Ecto neural progenitor cell (in vitro differentiated cells): ENCODE measurements around the gene TCFL5.

ENCODE experiments used
- DNase-seq: peaks from one replicate; pipeline ENCODE4 v3.0.0-alpha.2; 2018; ENCODE audit warnings: low spot score

Gene TCFL5

DNA sequence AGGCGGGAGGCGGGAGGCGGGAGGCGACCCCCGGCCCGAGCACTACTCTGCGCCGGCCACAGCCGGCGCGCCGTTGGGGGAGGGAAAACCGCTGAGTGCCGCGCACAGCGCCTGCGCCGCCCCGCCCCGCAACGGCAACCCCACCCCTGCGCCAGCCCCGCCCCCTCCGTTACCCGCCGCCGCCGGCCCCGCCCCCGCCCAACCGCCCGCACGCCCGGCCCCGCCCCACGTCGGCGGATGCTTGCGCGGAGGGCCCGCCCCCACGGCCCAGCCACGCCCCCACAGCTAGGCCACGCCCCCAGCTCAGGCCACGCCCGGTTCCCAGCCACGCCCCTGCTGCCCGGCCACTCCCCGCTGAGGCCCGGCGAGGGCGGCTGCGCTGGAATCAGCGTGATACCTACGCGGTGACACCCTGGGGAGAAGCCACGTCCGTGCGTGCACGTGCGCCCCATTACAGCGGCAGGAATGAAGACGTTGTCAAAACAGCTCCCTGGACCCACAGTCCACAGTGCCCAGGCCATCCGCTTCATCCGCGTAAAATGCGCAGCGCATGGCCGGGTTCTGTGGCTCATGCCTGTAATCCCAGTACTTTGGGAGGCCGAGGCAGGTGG is at the start of gene TCFL5:
Gene TCFL5, minus strand, starts transcription at position 97 of the 611 bp plus-strand sequence. CDS start 152 bp downstream, outside the sequence.
- peak; percentile 98 for DNase-seq

DNA sequence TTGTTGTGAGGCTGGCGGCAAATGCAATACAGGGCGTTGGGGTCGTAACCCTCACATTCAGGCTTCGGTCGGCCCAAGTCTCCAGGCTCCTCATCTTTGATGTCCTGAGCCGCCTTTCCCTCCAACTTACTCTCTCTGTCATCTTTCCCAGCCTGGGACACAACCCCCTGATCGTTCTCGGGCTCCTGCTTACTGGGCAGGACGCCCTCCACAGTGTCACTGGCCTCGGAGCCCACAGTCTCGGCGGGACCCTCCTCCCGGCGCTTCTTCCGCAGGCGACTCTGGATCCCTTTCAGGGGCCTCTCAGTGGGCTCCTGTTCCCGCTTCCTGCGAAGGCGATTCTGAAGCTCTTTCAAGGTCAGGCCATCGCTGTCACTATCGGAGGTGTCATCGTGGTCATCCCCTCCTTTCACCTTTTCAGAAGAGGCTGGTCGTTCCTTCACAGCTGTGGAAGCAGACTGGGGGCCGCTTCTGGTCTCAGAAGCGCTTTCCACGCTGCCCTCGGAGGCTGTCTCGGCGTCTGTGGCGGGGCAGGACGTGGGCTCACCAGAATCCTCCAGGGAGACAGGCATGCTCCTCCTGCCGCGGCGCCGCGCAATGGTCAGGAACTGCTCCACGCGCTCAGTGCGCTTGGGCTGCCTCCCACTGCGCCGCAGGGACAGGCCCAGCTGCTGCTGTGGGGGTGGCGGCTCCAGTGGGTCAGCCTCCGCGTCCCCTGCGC is 49.3 kb upstream of the TCFL5 start:
- DNase-seq: no peak

DNA sequence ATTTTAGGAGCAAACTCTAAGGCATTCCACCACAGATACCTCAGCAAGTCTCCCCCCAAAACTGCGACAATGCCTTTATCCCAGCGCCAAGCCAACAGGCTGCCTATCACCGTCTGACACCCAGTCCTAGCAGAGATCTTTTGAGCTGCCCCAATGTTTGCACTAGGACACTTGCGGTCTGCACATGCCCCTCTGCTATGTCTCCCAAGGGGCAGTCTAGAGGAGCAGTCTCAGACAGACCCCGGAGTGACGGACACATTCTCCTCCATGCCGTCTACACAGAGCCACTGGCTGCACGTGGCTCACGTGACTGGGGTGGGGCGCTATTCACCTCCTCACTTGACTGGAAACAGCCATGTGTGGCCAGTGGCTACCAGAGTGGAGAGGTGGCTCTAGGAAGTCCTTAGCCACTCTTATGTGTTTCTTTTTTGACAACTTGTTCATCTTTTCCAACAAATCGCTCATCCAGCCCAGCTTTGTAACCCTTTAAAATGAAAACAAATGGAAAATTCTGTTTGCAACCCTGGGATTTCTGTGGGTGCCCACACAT is 48.7 kb upstream of the TCFL5 start:
- DNase-seq: no peak

GRCh38 chr20:62908971-62909791 is 47.6 kb upstream of the TCFL5 start:
- DNase-seq: no peak

- DNase-seq: no peak
Observed at GRCh38 chr20:62907384-62908317, 46.0 kb upstream of the TCFL5 start.

DNA sequence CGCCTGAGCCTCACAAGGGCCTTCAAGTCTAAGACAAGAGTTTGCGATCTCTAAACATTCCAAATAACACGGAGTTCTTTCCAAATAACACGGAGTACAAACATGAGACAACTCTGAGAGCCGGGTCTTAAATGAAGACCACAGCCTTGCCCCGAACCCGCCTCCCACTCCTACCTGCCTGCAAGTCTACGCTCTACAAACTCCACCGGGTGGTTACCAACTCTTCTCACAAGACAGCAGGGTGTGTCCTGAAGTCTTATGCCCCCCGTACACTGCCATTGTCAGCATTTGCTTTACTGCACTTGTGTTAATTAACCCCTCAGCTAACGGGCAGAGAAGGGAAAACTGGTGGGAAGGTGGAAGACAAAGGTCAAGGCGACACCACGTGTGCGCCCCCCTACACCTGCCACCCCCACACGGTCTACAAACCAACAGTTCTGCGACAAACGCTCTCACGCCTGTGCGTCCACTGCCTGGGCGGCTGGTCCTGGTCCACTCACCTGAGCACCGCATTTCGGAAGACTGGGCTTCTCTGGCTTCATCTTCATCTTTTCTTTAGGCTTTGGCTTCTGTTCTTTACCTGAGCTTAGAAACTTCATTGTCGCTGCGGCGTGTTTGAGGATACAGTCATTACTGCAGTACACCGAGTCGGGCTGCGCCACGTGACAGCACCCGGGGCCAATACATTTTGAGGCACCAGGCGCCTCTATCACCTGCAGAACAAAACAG is 45.2 kb upstream of the TCFL5 start:
- no peak for DNase-seq

DNA sequence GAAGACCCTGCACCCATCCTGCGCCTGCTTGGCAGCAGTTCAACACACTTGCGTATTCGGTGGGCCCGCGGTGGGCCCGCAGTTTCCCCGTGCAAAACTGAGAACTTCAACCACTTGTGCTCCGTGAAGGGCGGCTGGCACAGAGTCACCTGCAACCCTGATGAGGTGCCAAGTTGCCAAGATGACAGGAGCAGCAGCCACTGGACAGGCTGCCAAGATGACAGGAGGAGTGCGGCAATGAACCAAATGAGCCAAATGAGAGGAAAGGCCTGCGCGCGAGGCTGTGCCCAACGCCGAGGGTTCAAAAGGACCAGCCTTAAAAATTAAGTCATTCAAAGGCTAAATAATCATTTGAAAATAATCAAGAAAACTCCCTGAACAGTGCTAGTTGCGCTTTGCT is 44.6 kb upstream of the TCFL5 start:
- DNase-seq: no peak

GRCh38 chr20:62905536-62906117 is 44.0 kb upstream of the TCFL5 start:
- DNase-seq: no peak

GRCh38 chr20:62902926-62903615 is 41.4 kb upstream of the TCFL5 start:
- DNase-seq: no peak

- DNase-seq: no peak
Observed at GRCh38 chr20:62901891-62902290, 40.3 kb upstream of the TCFL5 start.

DNA sequence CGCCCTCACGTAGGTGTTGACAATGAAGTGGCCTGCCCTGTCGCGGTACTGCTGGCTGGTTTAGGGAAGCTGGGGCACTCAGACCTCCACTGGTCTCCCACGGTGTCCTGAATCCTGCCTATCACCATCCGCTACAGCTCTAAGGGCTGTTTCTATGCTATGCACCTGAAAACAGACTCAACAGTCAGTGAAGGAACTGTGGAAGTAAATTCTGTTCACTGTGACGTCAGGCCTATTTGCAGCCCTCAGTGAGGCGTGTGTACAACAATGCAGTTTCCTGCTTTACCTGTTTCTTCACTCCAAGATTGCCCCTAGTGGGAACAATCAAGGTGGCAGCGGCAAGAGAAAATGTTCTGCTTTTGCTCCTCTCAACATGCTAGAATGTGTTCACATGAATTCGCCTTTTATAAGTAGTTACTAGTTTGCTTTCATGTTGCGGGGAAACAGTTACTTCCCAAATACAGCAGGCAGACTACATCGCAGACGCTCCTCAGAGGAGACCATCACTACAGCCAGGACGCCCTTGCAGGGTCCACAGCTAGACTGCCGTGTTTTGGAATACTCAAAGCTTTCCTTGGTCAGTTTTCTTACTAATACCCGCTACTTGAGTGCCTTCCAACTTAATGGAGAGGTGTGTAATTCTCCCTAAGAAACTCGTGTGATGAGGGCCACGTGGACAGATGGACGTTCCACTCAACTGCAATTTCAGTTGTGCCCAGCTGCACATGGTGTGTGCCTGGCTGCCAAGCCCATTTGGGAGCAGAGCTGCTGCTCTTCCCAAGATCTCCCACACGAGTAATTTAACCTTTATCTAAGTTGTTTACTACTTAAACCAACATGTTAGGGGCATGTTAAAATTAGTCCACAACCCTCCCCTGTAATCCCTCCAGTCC is 39.3 kb upstream of the TCFL5 start:
- no peak for DNase-seq

DNA sequence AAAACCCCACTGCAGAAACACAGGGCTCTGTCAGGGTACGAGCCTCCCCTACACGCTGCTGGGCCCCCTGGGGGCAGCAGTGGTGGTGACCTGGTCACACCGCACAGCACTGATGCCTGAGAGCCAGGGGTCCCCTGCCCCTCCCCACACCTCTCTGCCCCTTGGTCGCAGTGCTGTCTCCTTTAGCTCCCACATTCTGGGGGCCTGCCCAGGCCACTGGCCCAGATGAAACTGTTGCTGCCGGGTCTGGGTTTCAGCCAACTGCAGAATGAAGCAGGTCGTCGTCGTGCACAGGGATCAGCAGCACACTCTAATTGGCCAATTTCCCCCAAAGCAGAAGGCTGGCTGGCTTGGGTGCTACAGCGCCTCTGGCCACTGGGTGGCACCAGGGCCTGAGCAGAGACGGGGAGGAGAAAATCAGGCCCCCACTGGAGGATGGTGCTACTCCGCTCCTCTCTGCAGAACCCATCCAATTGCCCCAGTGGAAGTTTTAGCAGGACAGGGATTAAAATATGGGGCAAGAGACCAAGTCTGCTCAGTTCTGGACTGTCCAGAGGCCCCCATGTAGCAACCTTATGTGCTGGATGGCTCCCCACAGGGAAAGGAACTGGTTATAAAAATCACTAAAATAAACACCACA is 38.5 kb upstream of the TCFL5 start:
- DNase-seq: peak; percentile 90

GRCh38 chr20:62899633-62900051 is 38.0 kb upstream of the TCFL5 start:
- DNase-seq: no peak

DNA sequence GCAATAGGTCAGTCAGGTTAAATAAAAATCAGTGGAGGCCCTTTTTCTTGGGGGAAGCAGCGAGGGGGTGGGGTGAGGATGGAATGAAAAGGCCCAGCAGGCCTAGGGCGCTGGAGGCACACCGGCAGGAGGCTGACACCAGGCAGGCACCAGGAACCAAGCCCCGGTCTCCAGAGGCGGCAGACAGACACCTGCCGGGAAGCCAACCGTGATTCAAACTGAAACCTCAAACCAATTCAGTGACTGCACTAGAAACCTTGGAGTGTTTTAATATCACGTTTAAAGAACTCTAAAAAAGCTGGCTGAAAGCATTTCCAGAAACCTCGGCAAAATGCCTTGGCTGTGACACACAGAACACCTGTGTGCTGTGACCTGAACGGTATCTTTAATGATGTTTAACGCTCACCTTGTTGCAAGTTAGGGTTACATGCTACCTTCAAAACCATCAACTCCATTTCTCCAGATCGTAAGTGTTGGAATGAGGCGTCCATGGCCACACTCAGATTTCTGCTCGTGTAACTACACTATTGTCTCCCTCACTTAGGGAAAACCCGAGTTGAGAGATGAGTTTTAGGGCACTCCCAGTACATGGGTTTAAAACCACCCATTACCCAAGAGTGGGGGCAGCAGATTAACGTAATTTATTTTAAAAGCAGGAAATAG is 37.5 kb upstream of the TCFL5 start:
- no peak for DNase-seq

GRCh38 chr20:62898093-62898964 is 36.7 kb upstream of the TCFL5 start:
- no peak for DNase-seq

DNA sequence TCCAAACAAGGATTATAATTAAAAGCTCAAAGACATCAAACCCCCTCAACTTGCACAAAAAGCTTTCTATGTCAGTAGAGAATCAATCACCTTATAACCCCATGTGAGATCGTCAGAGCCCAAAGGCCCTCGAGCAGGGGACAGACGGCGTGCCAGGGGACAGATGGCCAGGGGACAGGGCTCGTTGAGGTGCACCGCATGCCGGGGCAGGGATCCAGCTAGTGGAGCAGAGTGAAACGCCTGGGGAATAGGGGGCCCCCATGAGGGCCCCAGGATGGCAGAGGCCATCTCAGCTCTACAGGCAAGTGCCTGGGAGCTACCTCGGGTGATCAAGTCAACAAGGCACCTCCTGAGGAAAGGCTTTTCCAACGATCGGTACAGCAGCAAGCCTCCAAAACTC is 36.0 kb upstream of the TCFL5 start:
- DNase-seq: no peak

- DNase-seq: no peak
Observed at GRCh38 chr20:62896526-62896925, 34.9 kb upstream of the TCFL5 start.
